Hippocampal formation (tissue), 2 donors: ENCODE results near the gene PGBD5.

Source experiments
- DNase-seq, 2 donors: peaks; one replicate each; lab custom pipeline; 2025; lab: John Stamatoyannopoulos, UW

PGBD5 gene

DNA sequence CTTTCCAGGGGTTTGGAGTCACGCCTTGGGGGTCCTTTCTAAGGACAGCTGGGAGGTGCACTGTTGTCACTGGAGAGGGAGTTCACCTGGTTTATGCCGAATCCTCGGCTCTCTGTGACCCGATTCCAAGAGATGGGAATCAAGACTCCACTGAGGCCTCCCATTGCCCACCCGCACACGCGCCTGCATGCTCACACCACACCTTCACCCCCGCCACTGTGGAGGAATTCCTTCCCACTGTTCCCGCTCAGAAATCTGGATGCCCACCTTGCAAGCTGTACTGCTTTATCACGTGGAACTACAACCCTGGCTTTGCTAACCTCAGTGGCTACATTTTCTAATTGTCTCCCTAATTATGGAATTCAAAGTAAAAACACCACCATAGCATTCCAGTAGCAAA, 29.2 kb downstream of the PGBD5 start:
- no peak for DNase-seq

- DNase-seq: no peak
These were observed 30.2 kb downstream of the PGBD5 start for GRCh38 chr1:230395932-230396331.

- DNase-seq: no peak
These were observed 31.4 kb downstream of the PGBD5 start for GRCh38 chr1:230394741-230395140.

DNA sequence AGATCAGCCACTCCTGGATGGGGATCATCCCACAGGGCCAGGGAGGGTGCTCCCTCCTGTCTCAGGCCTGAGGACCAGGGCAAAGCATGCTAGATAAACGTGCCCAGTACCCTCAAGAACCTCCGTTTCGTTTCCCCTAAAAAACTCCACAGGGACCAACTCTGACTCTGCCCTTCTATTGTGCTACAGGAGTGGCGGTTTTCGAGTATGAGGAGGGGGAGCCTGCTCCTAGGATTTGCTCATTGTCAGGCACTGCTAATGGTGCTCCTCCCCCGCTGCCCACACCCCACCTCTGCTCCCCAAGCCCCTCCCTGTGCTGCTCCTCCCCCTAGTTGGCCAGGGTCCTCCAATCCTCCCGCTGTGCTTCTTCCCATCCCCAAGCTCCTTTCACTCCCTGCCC, 32.0 kb downstream of the PGBD5 start:
- DNase-seq: no peak

DNA sequence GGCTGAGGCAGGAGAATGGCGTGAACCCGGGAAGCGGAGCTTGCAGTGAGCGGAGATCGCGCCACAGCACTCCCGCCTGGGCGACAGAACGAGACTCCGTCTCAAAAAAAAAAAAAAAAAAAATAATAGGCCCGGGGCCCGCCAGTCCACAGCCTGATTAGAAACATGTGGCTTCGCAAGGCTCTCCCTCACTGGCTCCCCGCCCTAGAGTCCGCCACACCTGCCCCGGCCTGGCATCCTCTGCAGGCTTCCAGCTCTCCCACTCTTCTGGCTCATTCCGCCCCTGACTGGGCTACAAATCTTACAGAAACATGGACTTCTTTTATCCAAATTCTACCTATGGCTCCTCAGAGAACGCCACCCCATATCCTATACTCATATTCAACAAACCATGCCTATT, 32.4 kb downstream of the PGBD5 start:
- no peak for DNase-seq

GRCh38 chr1:230392920-230393521, 33.1 kb downstream of the PGBD5 start:
- DNase-seq: no peak

GRCh38 chr1:230392536-230392909, 33.6 kb downstream of the PGBD5 start:
- DNase-seq: no peak

- DNase-seq: no peak
These were observed 34.2 kb downstream of the PGBD5 start for GRCh38 chr1:230391776-230392535.

DNA sequence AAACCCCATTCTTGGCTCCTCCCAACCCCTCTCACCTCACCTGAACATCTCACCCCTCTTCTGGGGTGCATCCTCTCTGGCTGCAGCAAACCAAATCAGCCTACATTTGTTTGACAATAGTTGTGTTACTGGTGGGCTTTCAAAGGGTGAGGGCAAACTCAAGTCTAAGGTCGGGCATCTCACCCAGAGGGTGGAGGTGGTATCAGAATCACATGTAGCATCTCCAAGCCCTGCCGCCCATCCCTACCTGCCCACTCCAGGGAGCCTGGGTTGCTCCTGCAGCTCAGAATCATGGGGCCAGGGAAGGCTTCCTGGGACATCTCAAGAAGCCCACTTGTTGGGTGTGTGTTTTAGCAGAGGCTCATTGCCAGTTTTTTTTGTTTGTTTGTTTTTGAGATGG, 35.8 kb downstream of the PGBD5 start:
- DNase-seq: no peak

GRCh38 chr1:230387876-230388275, 38.3 kb downstream of the PGBD5 start:
- DNase-seq: no peak

DNA sequence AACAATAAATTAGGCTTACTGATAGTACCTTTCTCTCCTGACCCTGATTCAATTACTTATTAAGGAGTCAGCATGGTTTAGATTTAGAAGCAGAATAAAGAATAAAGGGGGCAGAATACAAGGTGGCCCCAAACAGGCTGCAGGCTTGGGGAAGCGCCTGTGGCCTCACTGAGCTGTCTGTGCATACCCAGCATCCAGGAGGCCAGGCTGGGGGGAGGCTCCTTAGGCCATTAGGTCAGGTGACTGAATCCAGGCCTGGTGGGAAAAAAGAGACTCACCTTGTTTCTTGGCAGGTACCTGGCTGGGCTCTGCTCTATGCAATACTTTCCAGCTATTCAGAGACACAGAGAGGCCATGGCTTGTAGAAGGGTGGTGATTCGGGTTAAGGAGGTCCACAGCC, 38.8 kb downstream of the PGBD5 start:
- DNase-seq: no peak

GRCh38 chr1:230386637-230387262, 39.4 kb downstream of the PGBD5 start:
- no peak for DNase-seq

GRCh38 chr1:230385930-230386329, 40.2 kb downstream of the PGBD5 start:
- no peak for DNase-seq

DNA sequence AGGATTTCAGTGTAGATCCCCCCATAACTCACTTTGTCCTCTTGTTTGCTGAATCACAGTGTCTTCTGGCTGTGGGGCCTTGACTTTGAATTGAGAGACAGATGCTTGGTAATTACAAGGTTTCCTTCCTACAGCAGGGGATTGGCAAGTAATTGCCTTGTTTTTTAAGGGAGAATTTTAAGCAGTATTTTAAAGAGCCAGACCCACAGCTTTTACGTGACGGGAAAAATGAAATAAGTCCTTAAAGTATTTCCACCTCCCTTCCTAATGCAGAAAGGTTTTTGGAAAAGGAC, 41.0 kb downstream of the PGBD5 start:
- no peak for DNase-seq

DNA sequence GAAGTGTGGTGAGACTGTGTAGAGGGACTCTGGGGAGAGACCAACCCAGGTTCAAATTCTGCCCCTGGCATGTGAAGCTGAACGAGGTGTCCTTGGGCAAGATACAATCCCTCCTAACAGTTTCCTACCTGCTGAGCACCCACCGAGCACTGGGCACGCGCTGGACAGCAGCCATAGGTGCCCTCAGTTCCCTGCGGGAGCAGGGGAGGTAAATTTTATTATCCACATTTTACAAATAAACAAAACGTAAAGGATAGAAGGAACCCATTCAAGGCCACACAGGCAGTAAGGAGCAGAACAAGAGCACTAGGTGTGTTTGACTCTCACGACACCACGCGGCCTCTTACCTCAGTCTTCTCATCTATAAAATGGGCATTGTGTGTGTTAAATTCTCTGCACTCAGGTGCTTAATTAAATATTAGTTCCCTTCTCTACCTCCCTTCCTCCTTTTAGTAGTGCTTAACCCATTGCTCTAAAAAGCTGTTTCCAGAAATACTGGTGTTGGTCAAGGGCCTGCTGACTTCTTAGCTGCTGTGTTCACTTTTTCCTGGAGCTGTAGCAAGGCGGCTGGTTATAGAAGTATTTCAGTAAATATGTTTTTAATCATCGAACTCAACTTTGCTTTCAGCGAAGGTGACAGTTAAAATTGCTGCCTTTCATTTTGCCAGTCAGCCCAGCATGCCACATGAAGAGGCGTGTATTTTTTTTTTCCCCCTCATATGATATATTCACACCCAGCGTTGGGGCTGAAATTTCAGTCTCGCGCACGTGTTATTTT, 41.6 kb downstream of the PGBD5 start:
- DNase-seq: no peak

DNA sequence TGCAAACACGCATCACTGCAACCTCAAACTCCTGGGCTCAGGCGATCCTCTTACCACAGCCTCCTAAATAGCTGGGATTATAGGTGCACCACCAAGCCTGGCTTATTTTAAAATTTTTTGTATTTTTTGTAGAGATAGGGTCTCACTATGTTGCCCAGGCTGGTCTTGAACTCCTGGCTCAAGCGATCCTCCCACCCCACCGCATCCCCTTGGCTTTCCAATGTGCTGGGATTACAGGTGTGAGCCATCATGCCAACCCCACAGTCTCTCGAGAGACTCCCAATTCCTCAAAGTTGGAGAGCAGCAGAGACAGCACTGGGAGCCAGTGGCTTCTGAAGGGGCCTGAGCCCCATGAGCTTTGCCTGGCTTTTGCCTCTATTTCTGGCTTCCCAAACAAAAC, 42.7 kb downstream of the PGBD5 start:
- DNase-seq: no peak

DNA sequence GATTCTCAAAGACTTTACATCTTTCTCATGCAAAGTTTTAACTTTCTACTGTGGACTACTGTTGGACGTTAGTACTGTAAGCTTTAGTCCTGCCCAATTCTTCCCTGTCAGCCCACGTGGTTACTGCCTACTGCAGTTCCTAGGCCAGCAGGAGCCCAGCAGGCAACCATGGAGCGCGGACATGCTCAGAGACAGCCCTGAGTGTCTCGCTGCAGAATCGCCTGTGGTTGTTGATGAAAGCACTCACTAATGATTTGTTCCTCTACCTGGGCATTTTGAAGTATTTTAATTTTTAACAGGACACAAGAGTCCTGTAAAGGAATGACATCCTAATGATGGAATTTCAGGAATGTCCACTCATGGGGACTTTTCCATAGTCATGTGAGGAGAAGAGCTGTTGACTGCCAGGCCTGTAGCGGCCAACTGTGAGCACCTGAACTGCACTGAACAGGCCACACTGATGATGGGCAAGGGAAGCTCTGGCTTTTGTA, 44.1 kb downstream of the PGBD5 start:
- peak in 1 of 2 donors; percentile 26 for DNase-seq

DNA sequence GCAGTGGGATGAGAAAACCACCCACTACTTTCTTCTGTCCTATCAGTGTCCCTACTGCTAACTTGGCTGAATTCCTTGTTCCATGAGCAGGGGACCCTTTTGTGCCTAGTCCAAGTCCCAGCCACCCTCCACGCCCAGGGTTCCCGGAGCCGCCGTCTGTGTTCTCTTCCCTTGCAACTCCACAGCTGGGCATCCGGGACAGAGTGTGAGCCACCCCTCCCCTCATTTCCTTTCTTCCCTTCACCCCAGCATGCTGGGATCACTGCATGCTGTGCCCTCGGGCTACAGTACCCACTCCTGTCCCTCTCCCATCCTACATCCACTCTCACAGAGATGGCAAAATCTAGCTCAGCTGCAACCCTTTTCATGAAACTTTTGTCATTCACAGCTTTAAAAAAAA, 44.5 kb downstream of the PGBD5 start:
- DNase-seq: no peak

- peak in 1 of 2 donors; percentile 24 for DNase-seq
These were observed 45.1 kb downstream of the PGBD5 start for GRCh38 chr1:230381049-230381467.

- DNase-seq: no peak
These were observed 46.2 kb downstream of the PGBD5 start for GRCh38 chr1:230379928-230380327.

DNA sequence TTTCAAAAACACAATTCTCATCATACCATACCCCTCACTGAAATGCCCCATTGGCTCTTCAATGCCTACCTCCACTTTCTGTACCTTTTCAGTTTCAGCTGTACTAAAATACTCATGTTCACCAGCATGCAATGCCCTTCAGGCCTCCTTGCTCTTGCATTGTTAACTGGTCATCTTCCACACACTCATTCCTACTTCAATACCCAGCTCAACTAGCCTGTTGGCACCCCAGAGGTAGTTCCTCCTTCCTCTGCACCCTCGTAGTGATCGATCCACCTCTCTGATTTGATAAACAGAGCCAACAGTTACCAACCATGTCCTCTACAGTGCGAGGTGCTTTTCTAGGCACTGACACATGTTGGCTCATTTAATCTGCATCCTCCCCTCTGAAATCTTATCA, 46.7 kb downstream of the PGBD5 start:
- DNase-seq: no peak

DNA sequence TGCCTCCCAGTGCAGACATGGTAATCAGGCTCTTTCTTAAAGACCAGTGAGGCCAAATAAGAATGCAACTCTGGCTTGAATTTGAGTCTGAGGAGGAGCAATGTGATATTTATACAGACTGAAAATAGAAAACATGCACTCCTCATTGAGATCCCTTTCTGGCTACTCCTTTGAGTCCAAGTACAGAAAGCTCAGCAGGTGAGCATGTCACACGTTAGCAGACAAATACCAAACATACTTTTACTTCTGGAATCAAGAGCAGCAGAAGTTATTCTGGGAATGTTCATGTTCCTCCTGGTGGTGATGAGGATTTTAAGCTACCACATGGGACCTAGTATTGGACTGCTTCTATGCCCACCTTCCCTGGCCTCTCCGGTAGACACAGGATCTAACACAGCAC, 48.3 kb downstream of the PGBD5 start:
- no peak for DNase-seq

DNA sequence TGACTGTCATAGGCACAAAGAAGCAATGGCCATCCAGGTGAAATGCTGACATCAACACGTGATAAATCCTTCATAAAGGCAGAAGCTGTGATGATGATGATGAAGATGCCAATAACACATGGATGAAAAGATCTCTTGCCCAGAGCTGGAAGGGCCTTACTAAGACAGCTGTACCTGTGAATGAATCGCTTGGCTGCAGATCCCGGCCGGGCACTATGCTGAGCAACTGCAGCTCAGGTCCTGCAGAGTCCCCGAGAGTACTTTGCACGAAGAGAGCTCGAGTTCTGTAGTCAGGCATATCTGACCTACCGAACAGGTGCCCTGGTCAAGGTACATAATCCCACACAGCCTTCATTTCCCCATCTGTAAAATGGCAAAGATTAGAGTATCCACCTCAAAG, 48.8 kb downstream of the PGBD5 start:
- DNase-seq: no peak
